Measurements from ENCODE around the gene DESI1. TPM values are rescaled to one million over a fixed set of nuclear protein-coding genes. Genes with fewer than 3 reads are reported as not detected.
"Not testable (repeated sequence)": the region's sequence is repeated elsewhere in the genome, so short reads cannot be mapped to it uniquely, and the experiment has no call there.

Gene DESI1
- total RNA-seq, 1 experiment from 2014 or later = 29.4 TPM

- H3K36me3 ChIP-seq (replicated peaks; ENCODE audit: control insufficient read depth, insufficient read depth, low read length) = no peaks in the 10 kb centered on the region
- H3K4me3 ChIP-seq (ENCODE audit: insufficient read depth, low read depth, low read length) = no peak overlapping the region
- DNase-seq = peak; percentile 61
- no peaks in the 10 kb centered on the region for H3K27me3 ChIP-seq (ENCODE audit: control insufficient read depth, insufficient read depth, low read length)
Observed at GRCh38 chr22:41565403-41566054, 55.3 kb downstream of the DESI1 start.

- H3K27me3 ChIP-seq (ENCODE audit: control insufficient read depth, insufficient read depth, low read length) = no peaks in the 10 kb centered on the region
- DNase-seq = no peak
- H3K36me3 ChIP-seq (replicated peaks; ENCODE audit: control insufficient read depth, insufficient read depth, low read length) = no peaks in the 10 kb centered on the region
- no peak overlapping the region for H3K4me3 ChIP-seq (ENCODE audit: insufficient read depth, low read depth, low read length)
Observed at GRCh38 chr22:41564563-41564962, 56.3 kb downstream of the DESI1 start.

- Histone ChIP-seq H3K36me3 (replicated peaks; ENCODE audit: control insufficient read depth, insufficient read depth, low read length) (no peaks in the 10 kb centered on the region), H3K4me3 (ENCODE audit: insufficient read depth, low read depth, low read length) (no peak overlapping the region), H3K27me3 (ENCODE audit: control insufficient read depth, insufficient read depth, low read length) (no peaks in the 10 kb centered on the region)
- DNase-seq = peak; percentile 64
Observed at GRCh38 chr22:41563051-41563711, 57.7 kb downstream of the DESI1 start.

- Histone ChIP-seq H3K36me3 (replicated peaks; ENCODE audit: control insufficient read depth, insufficient read depth, low read length) (no peaks in the 10 kb centered on the region), H3K27me3 (ENCODE audit: control insufficient read depth, insufficient read depth, low read length) (no peaks in the 10 kb centered on the region), H3K4me3 (ENCODE audit: insufficient read depth, low read depth, low read length) (no peak overlapping the region)
- DNase-seq = no peak
Observed at GRCh38 chr22:41562461-41562860, 58.4 kb downstream of the DESI1 start.

GRCh38 chr22:41561788-41562187 lies 59.1 kb downstream of the DESI1 start:
- Histone ChIP-seq H3K4me3 (ENCODE audit: insufficient read depth, low read depth, low read length) (no peak overlapping the region), H3K36me3 (replicated peaks; ENCODE audit: control insufficient read depth, insufficient read depth, low read length) (no peaks in the 10 kb centered on the region), H3K27me3 (ENCODE audit: control insufficient read depth, insufficient read depth, low read length) (no peaks in the 10 kb centered on the region)
- peak; percentile 63 for DNase-seq

GRCh38 chr22:41561335-41561734 lies 59.5 kb downstream of the DESI1 start:
- Histone ChIP-seq H3K4me3 (ENCODE audit: insufficient read depth, low read depth, low read length) (peak overlapping the region; percentile 28), H3K36me3 (replicated peaks; ENCODE audit: control insufficient read depth, insufficient read depth, low read length) (no peaks in the 10 kb centered on the region), H3K27me3 (ENCODE audit: control insufficient read depth, insufficient read depth, low read length) (no peaks in the 10 kb centered on the region)
- peak; percentile 79 for DNase-seq

GRCh38 chr22:41560095-41560471 lies 60.8 kb downstream of the DESI1 start:
- Histone ChIP-seq H3K27me3 (ENCODE audit: control insufficient read depth, insufficient read depth, low read length) (no peaks in the 10 kb centered on the region), H3K36me3 (replicated peaks; ENCODE audit: control insufficient read depth, insufficient read depth, low read length) (no peaks in the 10 kb centered on the region), H3K4me3 (ENCODE audit: insufficient read depth, low read depth, low read length) (no peak overlapping the region; the same call in 1 of the 2 replicates)
- DNase-seq = no peak

GRCh38 chr22:41558241-41558630 lies 62.6 kb downstream of the DESI1 start:
- DNase-seq; H3K4me3 ChIP-seq (ENCODE audit: insufficient read depth, low read depth, low read length); H3K36me3 ChIP-seq (replicated peaks; ENCODE audit: control insufficient read depth, insufficient read depth, low read length): not testable (repeated sequence)

GRCh38 chr22:41557401-41558240 lies 63.2 kb downstream of the DESI1 start:
- Histone ChIP-seq H3K36me3 (replicated peaks; ENCODE audit: control insufficient read depth, insufficient read depth, low read length) (no peaks in the 10 kb centered on the region), H3K27me3 (ENCODE audit: control insufficient read depth, insufficient read depth, low read length) (no peaks in the 10 kb centered on the region), H3K4me3 (ENCODE audit: insufficient read depth, low read depth, low read length) (no peak overlapping the region)
- DNase-seq = peak; percentile 84

More at GRCh38 chr22:41558241-41558630, 62.6 kb downstream of the DESI1 start:
- H3K27me3 ChIP-seq (ENCODE audit: control insufficient read depth, insufficient read depth, low read length) = not testable (repeated sequence)

GRCh38 chr22:41556561-41556960 lies 64.3 kb downstream of the DESI1 start:
- H3K36me3 ChIP-seq (replicated peaks; ENCODE audit: control insufficient read depth, insufficient read depth, low read length) = no peaks in the 10 kb centered on the region
- DNase-seq = no peak
- H3K27me3 ChIP-seq (ENCODE audit: control insufficient read depth, insufficient read depth, low read length) = no peaks in the 10 kb centered on the region
- no peak overlapping the region for H3K4me3 ChIP-seq (ENCODE audit: insufficient read depth, low read depth, low read length)

- no peaks in the 10 kb centered on the region for H3K36me3 ChIP-seq (replicated peaks; ENCODE audit: control insufficient read depth, insufficient read depth, low read length)
- no peaks in the 10 kb centered on the region for H3K27me3 ChIP-seq (ENCODE audit: control insufficient read depth, insufficient read depth, low read length)
- no peak overlapping the region for H3K4me3 ChIP-seq (ENCODE audit: insufficient read depth, low read depth, low read length)
- no peak for DNase-seq
Observed at GRCh38 chr22:41555325-41555982, 65.4 kb downstream of the DESI1 start.

GRCh38 chr22:41551877-41552582 lies 68.8 kb downstream of the DESI1 start:
- Histone ChIP-seq H3K4me3 (ENCODE audit: insufficient read depth, low read depth, low read length) (no peak overlapping the region), H3K27me3 (ENCODE audit: control insufficient read depth, insufficient read depth, low read length) (no peaks in the 10 kb centered on the region), H3K36me3 (replicated peaks; ENCODE audit: control insufficient read depth, insufficient read depth, low read length) (no peaks in the 10 kb centered on the region)
- no peak for DNase-seq

GRCh38 chr22:41550952-41551491 lies 69.8 kb downstream of the DESI1 start:
- DNase-seq = no peak
- Histone ChIP-seq H3K27me3 (ENCODE audit: control insufficient read depth, insufficient read depth, low read length) (no peaks in the 10 kb centered on the region), H3K36me3 (replicated peaks; ENCODE audit: control insufficient read depth, insufficient read depth, low read length) (no peaks in the 10 kb centered on the region), H3K4me3 (ENCODE audit: insufficient read depth, low read depth, low read length) (no peak overlapping the region)

GRCh38 chr22:41548830-41549211 lies 72.0 kb downstream of the DESI1 start:
- Histone ChIP-seq H3K36me3 (replicated peaks; ENCODE audit: control insufficient read depth, insufficient read depth, low read length) (no peaks in the 10 kb centered on the region), H3K27me3 (ENCODE audit: control insufficient read depth, insufficient read depth, low read length) (no peaks in the 10 kb centered on the region)
- no peak for DNase-seq

More at GRCh38 chr22:41548830-41549211, 72.0 kb downstream of the DESI1 start:
- H3K4me3 ChIP-seq (ENCODE audit: insufficient read depth, low read depth, low read length) = no peak overlapping the region
